HCT116 (cell line): ENCODE data around the gene DARS1. TPM values are rescaled to one million over a fixed set of nuclear protein-coding genes. Genes with fewer than 3 reads are reported as not detected.

ENCODE experiments used
- ATAC-seq: fragments of 200-7000 bp; cut with Tn5 transposase; 2 replicates; pipeline ENCODE4 v1.9.1; 2020; ENCODE audit warnings: mild to moderate bottlenecking, moderate library complexity
- BruUV-seq: library from RNA; stranded (reverse); fragments of 400-500 nt; replicated peaks from 2 replicates; lab custom pipeline; 2021; lab: Mats Ljungman, UMichigan
- CTCF ChIA-PET: fragments of 300-600 bp; sonication (Branson Sonifier 250); formaldehyde crosslinking; loops from one replicate; lab custom pipeline; 2021; ENCODE audit warnings: antibody characterized with exemption; lab: Charles Lee
- POLR2A ChIA-PET: fragments of 300-600, 350-600 bp; sonication (Branson Sonifier 250); formaldehyde crosslinking; loops from one replicate; lab custom pipeline; 2021; ENCODE audit warnings: antibody characterized with exemption; lab: Charles Lee
- RAD21 ChIA-PET, 2 experiments: fragments of 300-600 bp; sonication (Branson Sonifier 250); formaldehyde crosslinking; loops; one replicate each; lab custom pipeline; 2023; ENCODE audit warnings: low total read pairs in 2 of 2; ENCODE audit not compliant: uncharacterized antibody in 2 of 2, unreplicated experiment in 2 of 2, low non-redundant PET in 1 of 2; lab: Charles Lee
- DNase-seq: peaks from one replicate; pipeline ENCODE4 v3.0.0-alpha.2; 2010; ENCODE audit warnings: low read depth, low spot score
- H2AFZ ChIP-seq: fragments of 200-600 bp; shearing (Covaris generic), sonication (generic); 2 replicates; pipeline ENCODE4 v1.6.1; 2017; ENCODE audit warnings: low read depth, mixed run types, mixed read lengths, antibody characterized with exemption, low read length; ENCODE audit not compliant: poor library complexity, severe bottlenecking
- H3K27ac ChIP-seq: 2 replicates; pipeline ENCODE4 v1.5.1; 2012; ENCODE audit warnings: low read depth, low read length
- H3K27me3 ChIP-seq: fragments of 200-600 bp; sonication (generic); 2 replicates; pipeline ENCODE4 v1.6.1; 2016; ENCODE audit warnings: mixed run types, low read length, mixed read lengths; ENCODE audit not compliant: insufficient read depth
- H3K36me3 ChIP-seq, 2 experiments: fragments of 200-500 bp in 1 of 2; fragments of 200-600 bp in 1 of 2; sonication (Bioruptor generic) in 1 of 2; sonication (generic) in 1 of 2; 2 replicates each; pipeline versions ENCODE4 v1.5.1 to v1.6.1; 2014 to 2016; ENCODE audit warnings: low read length in 2 of 2, inconsistent platforms in 1 of 2, mixed read lengths in 1 of 2, mixed run types in 1 of 2; ENCODE audit not compliant: insufficient read depth in 2 of 2, control insufficient read depth in 1 of 2
- H3K4me1 ChIP-seq, 2 experiments: fragments of 200-600 bp in 1 of 2; sonication (generic) in 1 of 2; 2 replicates each; pipeline versions ENCODE4 v1.5.1 to v1.6.1; 2012 to 2017; ENCODE audit warnings: low read length in 2 of 2, inconsistent platforms in 1 of 2, mild to moderate bottlenecking in 1 of 2, mixed read lengths in 1 of 2, mixed run types in 1 of 2, moderate library complexity in 1 of 2; ENCODE audit not compliant: insufficient read depth in 2 of 2, control insufficient read depth in 1 of 2
- H3K4me2 ChIP-seq: fragments of 200-600 bp; sonication (generic); 2 replicates; pipeline ENCODE4 v1.6.1; 2017; ENCODE audit warnings: mixed run types, low read length, mixed read lengths
- H3K4me3 ChIP-seq, 2 experiments: fragments of 200-600 bp in 1 of 2; sonication (generic) in 1 of 2; replicated peaks in 1 of 2; 2 replicates each; pipeline ENCODE4 v1.5.1; 2011 to 2016; ENCODE audit warnings: low read length in 2 of 2, control low read depth in 1 of 2, low read depth in 1 of 2, mild to moderate bottlenecking in 1 of 2, mixed read lengths in 1 of 2, mixed run types in 1 of 2
- H3K79me2 ChIP-seq: fragments of 200-600 bp; sonication (generic); 2 replicates; pipeline ENCODE4 v1.6.1; 2017; ENCODE audit warnings: mild to moderate bottlenecking, mixed run types, low read length, moderate library complexity, mixed read lengths; ENCODE audit not compliant: insufficient read depth
- H3K9ac ChIP-seq: fragments of 200-600 bp; sonication (generic); 2 replicates; pipeline ENCODE4 v1.6.1; 2016; ENCODE audit warnings: low read length, mixed read lengths
- H3K9me2 ChIP-seq: fragments of 200-600 bp; sonication (generic), shearing (Covaris generic); 2 replicates; pipeline ENCODE4 v1.6.1; 2017; ENCODE audit warnings: mixed run types, mild to moderate bottlenecking, moderate library complexity; ENCODE audit not compliant: insufficient read depth
- H3K9me3 ChIP-seq, 2 experiments: fragments of 200-500 bp in 1 of 2; fragments of 200-600 bp in 1 of 2; sonication (Bioruptor generic) in 1 of 2; sonication (generic) in 1 of 2; 2 replicates each; pipeline ENCODE4 v1.6.1; 2014 to 2017; ENCODE audit warnings: low read length in 2 of 2, mixed read lengths in 2 of 2, inconsistent platforms in 1 of 2, low read depth in 1 of 2, mild to moderate bottlenecking in 1 of 2, mixed run types in 1 of 2, moderate library complexity in 1 of 2; ENCODE audit not compliant: control insufficient read depth in 1 of 2, insufficient read depth in 1 of 2
- H4K20me1 ChIP-seq: fragments of 200-600 bp; sonication (generic), shearing (Covaris generic); 2 replicates; pipeline ENCODE4 v1.6.1; 2017; ENCODE audit warnings: mixed run types, mild to moderate bottlenecking, moderate library complexity; ENCODE audit not compliant: insufficient read depth
- CBX3 ChIP-seq: IDR thresholded peaks from 2 replicates; pipeline ENCODE4 v1.6.1; 2012; ENCODE audit warnings: low read depth
- CEBPB ChIP-seq: IDR thresholded peaks from 2 replicates; pipeline ENCODE4 v1.6.1; 2012; ENCODE audit warnings: low read depth
- EGR1 ChIP-seq: IDR thresholded peaks from 2 replicates; pipeline ENCODE4 v1.6.1; 2012; ENCODE audit warnings: low read depth
- ELF1 ChIP-seq: IDR thresholded peaks from 2 replicates; pipeline ENCODE4 v1.6.1; 2012; ENCODE audit warnings: low read depth, borderline replicate concordance
- EZH2 ChIP-seq: fragments of 200-600 bp; sonication (generic); IDR thresholded peaks from 2 replicates; pipeline ENCODE4 v1.6.1; 2017; ENCODE audit warnings: antibody characterized with exemption, mixed run types
- JUND ChIP-seq: IDR thresholded peaks from 2 replicates; pipeline ENCODE4 v1.6.1; 2012
- POLR2A ChIP-seq: IDR thresholded peaks from 2 replicates; pipeline ENCODE4 v1.7.0; 2011; ENCODE audit warnings: borderline replicate concordance; ENCODE audit not compliant: insufficient read depth, insufficient read length; ENCODE audit errors: extremely low read depth
- POLR2AphosphoS5 ChIP-seq: IDR thresholded peaks from 2 replicates; pipeline ENCODE4 v1.6.1; 2011; ENCODE audit warnings: mild to moderate bottlenecking, low read depth, low read length, moderate library complexity
- SIN3A ChIP-seq: IDR thresholded peaks from 2 replicates; pipeline ENCODE4 v1.6.1; 2012; ENCODE audit warnings: low read depth
- SP1 ChIP-seq: IDR thresholded peaks from 2 replicates; pipeline ENCODE4 v1.6.1; 2012; ENCODE audit warnings: low read depth
- TCF7L2 ChIP-seq: IDR thresholded peaks from 2 replicates; pipeline ENCODE4 v1.7.0; 2011; ENCODE audit warnings: borderline replicate concordance, inconsistent platforms; ENCODE audit not compliant: insufficient read depth, insufficient read length; ENCODE audit errors: extremely low read depth
- YY1 ChIP-seq: IDR thresholded peaks from 2 replicates; pipeline ENCODE4 v1.6.1; 2011; ENCODE audit warnings: low read length, low read depth, moderate library complexity, mild to moderate bottlenecking; ENCODE audit not compliant: insufficient replicate concordance; ENCODE audit errors: extremely low read depth
- ZFX ChIP-seq: fragments of 450-650 bp; IDR thresholded peaks from 2 replicates; pipeline ENCODE4 v1.6.1; 2017
- ZNF274 ChIP-seq: fragments of 200-500 bp; sonication (Bioruptor generic); IDR thresholded peaks from 2 replicates; pipeline ENCODE4 v1.6.1; 2014; ENCODE audit warnings: mild to moderate bottlenecking, low read depth, low read length, inconsistent platforms
- intact Hi-C: fragments of 100-400 bp; cut with micrococcal nuclease; formaldehyde crosslinking; loops from 2 replicates; pipeline ENCODE4 v1.10.0; 2022
- total RNA-seq: library from RNA; stranded (reverse); gene quantifications from one replicate; pipeline ENCODE4 v1.2.1, GENCODE V29; 2021; ENCODE audit not compliant: unreplicated experiment
- TF ChIP-seq, protein P1 (sequence below), 3 experiments: fragments of 200-600 bp in 1 of 3; sonication (generic) in 1 of 3; IDR thresholded peaks in 2 of 3; conservative IDR thresholded peaks in 1 of 3; 2 replicates each; pipeline ENCODE4 v1.5.1; 2012 to 2017; ENCODE audit warnings: low read depth in 2 of 3, low read length in 2 of 3, antibody characterized with exemption in 1 of 3, borderline replicate concordance in 1 of 3, control low read depth in 1 of 3, mild to moderate bottlenecking in 1 of 3, mixed read lengths in 1 of 3, mixed run types in 1 of 3, moderate library complexity in 1 of 3; ENCODE audit not compliant: insufficient read depth in 1 of 3
- TF ChIP-seq, protein P2 (sequence below): IDR thresholded peaks from 2 replicates; pipeline ENCODE4 v1.6.1; 2011; ENCODE audit warnings: mild to moderate bottlenecking, low read length, moderate library complexity; ENCODE audit not compliant: insufficient replicate concordance; ENCODE audit errors: extremely low read depth
- TF ChIP-seq, protein P3 (sequence below): IDR thresholded peaks from 2 replicates; pipeline ENCODE4 v1.6.1; 2012; ENCODE audit warnings: low read depth
- TF ChIP-seq, protein P4 (sequence below): IDR thresholded peaks from 2 replicates; pipeline ENCODE4 v1.6.1; 2012

The DARS1 gene
- total RNA-seq, 1 experiment from 2014 or later = 94.8 TPM

DNA sequence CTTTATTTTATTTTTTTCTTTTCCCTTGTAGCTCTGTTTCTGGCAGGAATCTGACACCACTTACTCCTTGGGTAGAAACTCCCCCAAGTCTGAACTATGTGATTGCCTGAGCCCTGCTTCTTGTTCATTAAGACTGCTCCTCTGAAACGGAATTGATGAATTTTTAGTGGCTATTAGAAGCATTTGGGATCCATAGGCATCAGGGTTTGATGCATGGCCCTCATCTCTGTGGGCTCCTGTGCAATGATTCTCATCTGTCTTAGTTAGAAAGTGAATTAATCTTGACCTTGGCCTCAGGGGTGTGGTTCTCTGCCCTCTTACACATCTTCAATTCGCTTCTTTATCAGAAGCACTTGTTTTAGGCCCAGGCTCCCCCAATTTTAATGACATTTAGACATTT is 31.0 kb upstream of the DARS1 start:
- POLR2A ChIA-PET = no interaction called here
- RAD21 ChIA-PET = no interaction called here
- Histone ChIP-seq H4K20me1 (no peaks in the 10 kb centered on the region), H2AFZ (no peak overlapping the region), H3K4me1 (no peaks in the 10 kb centered on the region), H3K4me3 (no peak overlapping the region), H3K9me2 (no peaks in the 10 kb centered on the region), H3K4me2 (no peak overlapping the region), H3K27ac (no peak overlapping the region), H3K9me3 (no peaks in the 10 kb centered on the region), H3K9ac (no peak overlapping the region), H3K27me3 (no peaks in the 10 kb centered on the region), H3K79me2 (no peaks in the 10 kb centered on the region), H3K36me3 (no peaks in the 10 kb centered on the region)
- no peak for ATAC-seq
- no peak for TF ChIP-seq EGR1
- TF ChIP-seq, protein P1, sequence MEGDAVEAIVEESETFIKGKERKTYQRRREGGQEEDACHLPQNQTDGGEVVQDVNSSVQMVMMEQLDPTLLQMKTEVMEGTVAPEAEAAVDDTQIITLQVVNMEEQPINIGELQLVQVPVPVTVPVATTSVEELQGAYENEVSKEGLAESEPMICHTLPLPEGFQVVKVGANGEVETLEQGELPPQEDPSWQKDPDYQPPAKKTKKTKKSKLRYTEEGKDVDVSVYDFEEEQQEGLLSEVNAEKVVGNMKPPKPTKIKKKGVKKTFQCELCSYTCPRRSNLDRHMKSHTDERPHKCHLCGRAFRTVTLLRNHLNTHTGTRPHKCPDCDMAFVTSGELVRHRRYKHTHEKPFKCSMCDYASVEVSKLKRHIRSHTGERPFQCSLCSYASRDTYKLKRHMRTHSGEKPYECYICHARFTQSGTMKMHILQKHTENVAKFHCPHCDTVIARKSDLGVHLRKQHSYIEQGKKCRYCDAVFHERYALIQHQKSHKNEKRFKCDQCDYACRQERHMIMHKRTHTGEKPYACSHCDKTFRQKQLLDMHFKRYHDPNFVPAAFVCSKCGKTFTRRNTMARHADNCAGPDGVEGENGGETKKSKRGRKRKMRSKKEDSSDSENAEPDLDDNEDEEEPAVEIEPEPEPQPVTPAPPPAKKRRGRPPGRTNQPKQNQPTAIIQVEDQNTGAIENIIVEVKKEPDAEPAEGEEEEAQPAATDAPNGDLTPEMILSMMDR (IDR thresholded peaks at IDR 0.05 in 2 of 3, conservative IDR thresholded peaks at IDR 0.05 in 1 of 3; ENCODE audit: borderline replicate concordance in 1 of 3, insufficient read depth in 1 of 3, low read depth in 2 of 3, low read length in 2 of 3) = no peak
- TF ChIP-seq ZNF274 = no peak
- no peak for TF ChIP-seq JUND
- no peak for TF ChIP-seq SIN3A
- TF ChIP-seq EZH2 = no peak
- no peak for TF ChIP-seq SP1
- no peak for TF ChIP-seq POLR2AphosphoS5
- TF ChIP-seq, protein P2, sequence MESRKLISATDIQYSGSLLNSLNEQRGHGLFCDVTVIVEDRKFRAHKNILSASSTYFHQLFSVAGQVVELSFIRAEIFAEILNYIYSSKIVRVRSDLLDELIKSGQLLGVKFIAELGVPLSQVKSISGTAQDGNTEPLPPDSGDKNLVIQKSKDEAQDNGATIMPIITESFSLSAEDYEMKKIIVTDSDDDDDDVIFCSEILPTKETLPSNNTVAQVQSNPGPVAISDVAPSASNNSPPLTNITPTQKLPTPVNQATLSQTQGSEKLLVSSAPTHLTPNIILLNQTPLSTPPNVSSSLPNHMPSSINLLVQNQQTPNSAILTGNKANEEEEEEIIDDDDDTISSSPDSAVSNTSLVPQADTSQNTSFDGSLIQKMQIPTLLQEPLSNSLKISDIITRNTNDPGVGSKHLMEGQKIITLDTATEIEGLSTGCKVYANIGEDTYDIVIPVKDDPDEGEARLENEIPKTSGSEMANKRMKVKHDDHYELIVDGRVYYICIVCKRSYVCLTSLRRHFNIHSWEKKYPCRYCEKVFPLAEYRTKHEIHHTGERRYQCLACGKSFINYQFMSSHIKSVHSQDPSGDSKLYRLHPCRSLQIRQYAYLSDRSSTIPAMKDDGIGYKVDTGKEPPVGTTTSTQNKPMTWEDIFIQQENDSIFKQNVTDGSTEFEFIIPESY = no peak
- no peak for TF ChIP-seq ELF1
- no peak for TF ChIP-seq POLR2A
- TF ChIP-seq TCF7L2 = no peak
- TF ChIP-seq, protein P3, sequence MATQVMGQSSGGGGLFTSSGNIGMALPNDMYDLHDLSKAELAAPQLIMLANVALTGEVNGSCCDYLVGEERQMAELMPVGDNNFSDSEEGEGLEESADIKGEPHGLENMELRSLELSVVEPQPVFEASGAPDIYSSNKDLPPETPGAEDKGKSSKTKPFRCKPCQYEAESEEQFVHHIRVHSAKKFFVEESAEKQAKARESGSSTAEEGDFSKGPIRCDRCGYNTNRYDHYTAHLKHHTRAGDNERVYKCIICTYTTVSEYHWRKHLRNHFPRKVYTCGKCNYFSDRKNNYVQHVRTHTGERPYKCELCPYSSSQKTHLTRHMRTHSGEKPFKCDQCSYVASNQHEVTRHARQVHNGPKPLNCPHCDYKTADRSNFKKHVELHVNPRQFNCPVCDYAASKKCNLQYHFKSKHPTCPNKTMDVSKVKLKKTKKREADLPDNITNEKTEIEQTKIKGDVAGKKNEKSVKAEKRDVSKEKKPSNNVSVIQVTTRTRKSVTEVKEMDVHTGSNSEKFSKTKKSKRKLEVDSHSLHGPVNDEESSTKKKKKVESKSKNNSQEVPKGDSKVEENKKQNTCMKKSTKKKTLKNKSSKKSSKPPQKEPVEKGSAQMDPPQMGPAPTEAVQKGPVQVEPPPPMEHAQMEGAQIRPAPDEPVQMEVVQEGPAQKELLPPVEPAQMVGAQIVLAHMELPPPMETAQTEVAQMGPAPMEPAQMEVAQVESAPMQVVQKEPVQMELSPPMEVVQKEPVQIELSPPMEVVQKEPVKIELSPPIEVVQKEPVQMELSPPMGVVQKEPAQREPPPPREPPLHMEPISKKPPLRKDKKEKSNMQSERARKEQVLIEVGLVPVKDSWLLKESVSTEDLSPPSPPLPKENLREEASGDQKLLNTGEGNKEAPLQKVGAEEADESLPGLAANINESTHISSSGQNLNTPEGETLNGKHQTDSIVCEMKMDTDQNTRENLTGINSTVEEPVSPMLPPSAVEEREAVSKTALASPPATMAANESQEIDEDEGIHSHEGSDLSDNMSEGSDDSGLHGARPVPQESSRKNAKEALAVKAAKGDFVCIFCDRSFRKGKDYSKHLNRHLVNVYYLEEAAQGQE = no peak
- no peak for TF ChIP-seq ZFX
- TF ChIP-seq CEBPB = no peak
- TF ChIP-seq YY1 = no peak
- TF ChIP-seq, protein P4, sequence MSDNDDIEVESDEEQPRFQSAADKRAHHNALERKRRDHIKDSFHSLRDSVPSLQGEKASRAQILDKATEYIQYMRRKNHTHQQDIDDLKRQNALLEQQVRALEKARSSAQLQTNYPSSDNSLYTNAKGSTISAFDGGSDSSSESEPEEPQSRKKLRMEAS = no peak
- TF ChIP-seq CBX3 = no peak
- CTCF ChIA-PET = no interaction called here
- no TSS peak for BruUV-seq
- no peak for DNase-seq
- intact Hi-C loops = no loop called here
